Measurements from ENCODE around the gene SGPP2.

Gene SGPP2

DNA sequence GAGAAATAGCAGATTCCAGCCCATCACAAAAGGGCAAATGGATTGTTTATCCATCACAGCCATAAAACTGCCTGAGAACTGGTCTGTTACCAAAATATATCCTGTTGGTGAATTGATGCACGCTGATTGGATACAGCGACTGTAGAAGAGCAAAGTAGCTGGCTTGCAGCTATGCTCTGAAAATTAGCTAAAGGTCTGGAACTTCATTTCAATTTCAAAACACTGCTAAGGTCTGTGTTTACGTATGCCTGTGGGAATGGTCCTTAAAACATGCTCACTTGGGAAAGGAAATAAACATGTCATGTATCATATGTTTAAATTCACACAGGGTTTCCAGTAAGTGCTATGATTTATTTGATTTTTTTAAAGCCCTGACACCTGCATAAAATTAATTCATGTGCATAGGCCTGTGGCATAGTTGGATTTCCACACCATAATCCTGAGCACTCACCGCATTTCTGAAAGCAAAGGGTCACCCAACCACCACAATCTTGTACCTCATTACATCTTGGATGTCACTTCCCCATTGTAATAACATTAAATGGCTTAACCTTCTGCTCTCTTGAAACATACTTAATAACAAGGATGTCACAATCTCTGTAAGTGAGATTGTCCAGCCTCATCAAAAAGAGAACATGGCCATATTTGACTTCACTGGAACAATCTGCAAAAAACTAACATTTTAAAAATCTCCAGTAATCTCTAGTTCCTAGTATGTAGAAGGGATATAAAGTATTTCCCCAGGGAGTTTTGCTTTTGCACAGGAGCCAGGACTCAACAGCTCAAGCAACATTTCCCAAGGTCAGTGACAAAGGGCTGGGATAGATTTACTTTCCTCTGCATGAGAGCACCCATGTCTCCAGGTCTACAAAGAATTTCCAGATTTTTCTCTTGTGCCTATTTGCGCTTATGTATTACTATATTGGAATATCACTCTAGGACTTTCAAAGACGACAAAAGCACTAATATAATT lies 121.8 kb downstream of the SGPP2 start:
- DNase-seq: no peak
- ChIA-PET POLR2A (no interaction called here), CTCF (interaction anchor here (1.6 kb wide), 1 partner anchor 16 kb away, joined by 5 read pairs; no protein-coding TSS in a partner anchor)
- no peaks in the 10 kb centered on the region for H3K4me1 ChIP-seq (ENCODE audit: control extremely low read depth in 1 of 4, control insufficient read depth in 4 of 4, insufficient read depth in 4 of 4, low read length in 3 of 4)
- H3K36me3 ChIP-seq (ENCODE audit: control insufficient read depth in 4 of 4, insufficient read depth in 4 of 4, low read length in 3 of 4): no peaks in the 10 kb centered on the region
- 96% methylated on average over 3 of the region's 6 CpGs for WGBS (ENCODE audit: insufficient coverage)
- H3K27me3 ChIP-seq (replicated peaks in 2 of 5; ENCODE audit: control insufficient read depth in 4 of 5, insufficient read depth in 5 of 5, low read length in 4 of 5): peaks cover 0 to 13% (median 9%) of the 10 kb centered on the region in 5 experiments
- no peak overlapping the region for H3K27ac ChIP-seq (ENCODE audit: insufficient read depth in 1 of 2, low read depth in 1 of 2, low read length in 2 of 2, poor library complexity in 1 of 2, severe bottlenecking in 2 of 2)
- H3K9me3 ChIP-seq (ENCODE audit: control extremely low read depth in 1 of 5, control insufficient read depth in 4 of 5, insufficient read depth in 2 of 5, low read depth in 1 of 5, low read length in 4 of 5): no peaks in the 10 kb centered on the region
- H3K4me3 ChIP-seq (ENCODE audit: control insufficient read depth in 1 of 7, extremely low read depth in 1 of 7, insufficient read depth in 4 of 7, low read depth in 2 of 7, low read length in 6 of 7): no peak overlapping the region

DNA sequence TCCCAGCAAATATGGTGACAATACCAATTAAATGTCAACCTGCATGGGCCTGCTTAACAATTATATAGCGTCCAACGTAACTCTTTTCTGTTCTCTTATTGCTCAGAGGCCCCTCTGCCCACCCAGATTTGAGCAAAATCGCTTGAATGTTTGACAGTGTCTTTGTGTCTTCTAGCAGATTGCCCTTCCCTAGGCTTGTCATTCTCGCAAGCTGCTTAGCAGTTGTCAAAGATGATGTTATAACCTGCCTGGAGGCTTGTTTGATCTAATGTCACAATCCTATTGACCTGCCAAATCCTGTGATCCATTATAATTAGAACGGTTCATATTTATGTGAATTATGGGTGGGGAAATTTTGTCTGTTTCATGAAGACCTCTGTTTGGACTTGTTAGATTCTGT lies 122.7 kb downstream of the SGPP2 start:
- H3K4me3 ChIP-seq (ENCODE audit: control insufficient read depth in 1 of 7, extremely low read depth in 1 of 7, insufficient read depth in 4 of 7, low read depth in 2 of 7, low read length in 6 of 7): no peak overlapping the region
- H3K9me3 ChIP-seq (ENCODE audit: control extremely low read depth in 1 of 5, control insufficient read depth in 4 of 5, insufficient read depth in 2 of 5, low read depth in 1 of 5, low read length in 4 of 5): no peaks in the 10 kb centered on the region
- POLR2A ChIA-PET: no interaction called here
- DNase-seq: no peak
- no peaks in the 10 kb centered on the region for H3K4me1 ChIP-seq (ENCODE audit: control extremely low read depth in 1 of 4, control insufficient read depth in 4 of 4, insufficient read depth in 4 of 4, low read length in 3 of 4)
- no peak overlapping the region for H3K27ac ChIP-seq (ENCODE audit: insufficient read depth in 1 of 2, low read depth in 1 of 2, low read length in 2 of 2, poor library complexity in 1 of 2, severe bottlenecking in 2 of 2)
- H3K36me3 ChIP-seq (ENCODE audit: control insufficient read depth in 4 of 4, insufficient read depth in 4 of 4, low read length in 3 of 4): no peaks in the 10 kb centered on the region
- peaks cover 0 to 13% (median 9%) of the 10 kb centered on the region in 5 experiments for H3K27me3 ChIP-seq (replicated peaks in 2 of 5; ENCODE audit: control insufficient read depth in 4 of 5, insufficient read depth in 5 of 5, low read length in 4 of 5)
- CTCF ChIA-PET: no interaction called here
- 95% methylated on average over 4 of the region's 5 CpGs for WGBS (ENCODE audit: insufficient coverage)

GRCh38 chr2:222548992-222549391 lies 124.6 kb downstream of the SGPP2 start:
- no peaks in the 10 kb centered on the region for H3K4me1 ChIP-seq (ENCODE audit: control extremely low read depth in 1 of 4, control insufficient read depth in 4 of 4, insufficient read depth in 4 of 4, low read length in 3 of 4)
- H3K9me3 ChIP-seq (ENCODE audit: control extremely low read depth in 1 of 5, control insufficient read depth in 4 of 5, insufficient read depth in 2 of 5, low read depth in 1 of 5, low read length in 4 of 5): no peaks in the 10 kb centered on the region
- ChIA-PET CTCF (no interaction called here), POLR2A (no interaction called here)
- H3K27me3 ChIP-seq (replicated peaks in 2 of 5; ENCODE audit: control insufficient read depth in 4 of 5, insufficient read depth in 5 of 5, low read length in 4 of 5): peaks cover 2 to 15% (median 11%) of the 10 kb centered on the region in 5 experiments
- H3K27ac ChIP-seq (ENCODE audit: insufficient read depth in 1 of 2, low read depth in 1 of 2, low read length in 2 of 2, poor library complexity in 1 of 2, severe bottlenecking in 2 of 2): no peak overlapping the region
- H3K4me3 ChIP-seq (ENCODE audit: control insufficient read depth in 1 of 7, extremely low read depth in 1 of 7, insufficient read depth in 4 of 7, low read depth in 2 of 7, low read length in 6 of 7): no peak overlapping the region
- 90% methylated on average over 2 of the region's 3 CpGs for WGBS (ENCODE audit: insufficient coverage)
- no peaks in the 10 kb centered on the region for H3K36me3 ChIP-seq (ENCODE audit: control insufficient read depth in 4 of 4, insufficient read depth in 4 of 4, low read length in 3 of 4)
- no peak for DNase-seq

GRCh38 chr2:222554517-222554916 lies 130.2 kb downstream of the SGPP2 start:
- H3K9me3 ChIP-seq (ENCODE audit: control extremely low read depth in 1 of 5, control insufficient read depth in 4 of 5, insufficient read depth in 2 of 5, low read depth in 1 of 5, low read length in 4 of 5): no peaks in the 10 kb centered on the region
- H3K27me3 ChIP-seq (replicated peaks in 2 of 5; ENCODE audit: control insufficient read depth in 4 of 5, insufficient read depth in 5 of 5, low read length in 4 of 5): peaks cover 2 to 32% (median 7%) of the 10 kb centered on the region in 5 experiments
- no peaks in the 10 kb centered on the region for H3K4me1 ChIP-seq (ENCODE audit: control extremely low read depth in 1 of 4, control insufficient read depth in 4 of 4, insufficient read depth in 4 of 4, low read length in 3 of 4)
- ChIA-PET CTCF (no interaction called here), POLR2A (interaction anchor here (0.7 kb wide), 1 partner anchor 28 kb away, joined by 3 read pairs; no protein-coding TSS in a partner anchor)
- no peak overlapping the region for H3K27ac ChIP-seq (ENCODE audit: insufficient read depth in 1 of 2, low read depth in 1 of 2, low read length in 2 of 2, poor library complexity in 1 of 2, severe bottlenecking in 2 of 2)
- WGBS (ENCODE audit: insufficient coverage): 70% methylated on average over 4 of the region's 7 CpGs
- no peak overlapping the region for H3K4me3 ChIP-seq (ENCODE audit: control insufficient read depth in 1 of 7, extremely low read depth in 1 of 7, insufficient read depth in 4 of 7, low read depth in 2 of 7, low read length in 6 of 7)
- H3K36me3 ChIP-seq (ENCODE audit: control insufficient read depth in 4 of 4, insufficient read depth in 4 of 4, low read length in 3 of 4): no peaks in the 10 kb centered on the region
- no peak for DNase-seq

DNA sequence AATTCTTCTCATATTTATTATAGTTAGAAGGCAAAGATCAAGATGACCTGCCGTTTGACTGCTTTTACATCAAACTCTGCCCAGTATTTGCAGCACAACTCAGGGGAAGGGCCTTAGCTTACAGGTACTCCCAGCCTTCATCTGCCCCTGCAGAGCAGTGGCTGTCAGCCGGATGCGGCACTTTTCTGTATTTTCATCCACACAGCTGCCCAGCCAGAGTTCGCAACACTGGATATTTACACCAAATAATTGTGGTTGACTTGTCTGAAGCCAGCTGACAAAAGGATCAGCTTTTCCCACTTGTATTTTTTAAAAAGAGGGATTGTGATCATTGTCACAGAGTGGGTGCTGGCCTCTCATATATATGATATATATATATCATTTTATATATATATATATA lies 136.8 kb downstream of the SGPP2 start:
- Histone ChIP-seq H3K27ac (ENCODE audit: insufficient read depth in 1 of 2, low read depth in 1 of 2, low read length in 2 of 2, poor library complexity in 1 of 2, severe bottlenecking in 2 of 2) (no peak overlapping the region), H3K9me3 (ENCODE audit: control extremely low read depth in 1 of 5, control insufficient read depth in 4 of 5, insufficient read depth in 2 of 5, low read depth in 1 of 5, low read length in 4 of 5) (no peaks in the 10 kb centered on the region), H3K4me1 (ENCODE audit: control extremely low read depth in 1 of 4, control insufficient read depth in 4 of 4, insufficient read depth in 4 of 4, low read length in 3 of 4) (no peaks in the 10 kb centered on the region), H3K4me3 (ENCODE audit: control insufficient read depth in 1 of 7, extremely low read depth in 1 of 7, insufficient read depth in 4 of 7, low read depth in 2 of 7, low read length in 6 of 7) (no peak overlapping the region), H3K27me3 (replicated peaks in 2 of 5; ENCODE audit: control insufficient read depth in 4 of 5, insufficient read depth in 5 of 5, low read length in 4 of 5) (peaks cover 0 to 8% (median under 1%) of the 10 kb centered on the region in 5 experiments), H3K36me3 (ENCODE audit: control insufficient read depth in 4 of 4, insufficient read depth in 4 of 4, low read length in 3 of 4) (peaks cover 0 to 6% (median 3%) of the 10 kb centered on the region in 4 experiments)
- POLR2A ChIA-PET: no interaction called here
- CTCF ChIA-PET: interaction anchor here (0.7 to 3.8 kb wide), 9 partner anchors 9 to 243 kb away, joined by 3 to 27 read pairs (median 3); a partner anchor contains a TSS
- DNase-seq: no peak
- 75% methylated on average over 1 of the region's 4 CpGs for WGBS (ENCODE audit: insufficient coverage)

DNA sequence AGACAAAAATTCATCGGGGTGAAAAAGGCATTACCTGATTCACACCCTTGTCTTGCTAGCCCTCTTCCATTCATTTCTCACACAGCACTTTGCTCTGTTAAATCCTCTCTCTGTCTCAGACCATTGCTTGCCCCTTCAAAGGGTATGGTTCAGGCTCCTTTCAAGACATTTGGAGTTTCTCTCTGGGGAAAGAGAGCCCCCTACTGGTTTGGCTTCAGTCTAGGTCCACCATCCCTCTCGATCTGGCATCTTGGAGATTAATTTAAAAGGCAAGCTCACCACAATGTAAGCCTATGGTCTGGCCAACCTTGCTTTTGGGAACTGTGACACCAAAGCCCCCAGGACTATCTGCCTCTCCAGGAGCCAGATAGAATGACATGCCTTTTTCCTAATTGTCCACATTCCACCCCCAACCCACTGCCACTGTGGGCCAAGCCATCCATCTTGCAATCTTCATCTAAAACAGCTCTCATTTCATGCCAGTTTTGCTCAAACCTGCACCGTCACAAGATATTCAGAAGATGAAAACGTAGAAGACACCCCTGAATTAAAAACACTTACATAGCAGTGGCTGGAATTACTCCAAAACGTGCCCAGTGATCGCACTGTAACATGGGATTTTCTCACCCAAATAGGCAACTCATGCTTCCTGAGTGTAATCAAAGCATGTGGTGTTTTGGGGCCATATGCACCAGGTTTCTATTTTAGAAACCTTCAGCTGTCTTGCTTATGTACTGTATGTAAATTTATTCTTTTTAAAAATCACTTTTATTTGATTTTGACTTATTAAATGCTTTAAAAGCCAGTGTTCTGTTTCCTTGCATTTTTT lies 137.7 kb downstream of the SGPP2 start:
- ChIA-PET POLR2A (no interaction called here), CTCF (interaction anchor here (0.8 to 3.8 kb wide), 12 partner anchors 8 to 253 kb away, joined by 3 to 27 read pairs (median 5); a partner anchor contains a TSS)
- DNase-seq: peak; percentile 68 to 76 (median 70)
- Histone ChIP-seq H3K27ac (ENCODE audit: insufficient read depth in 1 of 2, low read depth in 1 of 2, low read length in 2 of 2, poor library complexity in 1 of 2, severe bottlenecking in 2 of 2) (no peak overlapping the region), H3K27me3 (replicated peaks in 2 of 5; ENCODE audit: control insufficient read depth in 4 of 5, insufficient read depth in 5 of 5, low read length in 4 of 5) (peaks cover 0 to 5% (median 0%) of the 10 kb centered on the region in 5 experiments), H3K36me3 (ENCODE audit: control insufficient read depth in 4 of 4, insufficient read depth in 4 of 4, low read length in 3 of 4) (peaks cover 0 to 12% (median 10%) of the 10 kb centered on the region in 4 experiments), H3K9me3 (ENCODE audit: control extremely low read depth in 1 of 5, control insufficient read depth in 4 of 5, insufficient read depth in 2 of 5, low read depth in 1 of 5, low read length in 4 of 5) (no peaks in the 10 kb centered on the region), H3K4me1 (ENCODE audit: control extremely low read depth in 1 of 4, control insufficient read depth in 4 of 4, insufficient read depth in 4 of 4, low read length in 3 of 4) (no peaks in the 10 kb centered on the region), H3K4me3 (ENCODE audit: control insufficient read depth in 1 of 7, extremely low read depth in 1 of 7, insufficient read depth in 4 of 7, low read depth in 2 of 7, low read length in 6 of 7) (no peak overlapping the region)
- WGBS (ENCODE audit: insufficient coverage): 62% methylated on average over 6 of the region's 6 CpGs
